Ishikawa (cell line): ENCODE measurements around the gene TMEM165.

ENCODE experiments used
- CEBPB ChIP-seq: IDR thresholded peaks from 2 replicates; pipeline ENCODE4 v1.6.1; 2012
- EP300 ChIP-seq: IDR thresholded peaks from 2 replicates; pipeline ENCODE4 v1.6.1; 2012; ENCODE audit warnings: borderline replicate concordance
- NFIC ChIP-seq: IDR thresholded peaks from 2 replicates; pipeline ENCODE4 v1.6.1; 2012
- YY1 ChIP-seq: IDR thresholded peaks from 2 replicates; pipeline ENCODE4 v1.6.1; 2012; ENCODE audit warnings: low read depth
- ZBTB7A ChIP-seq: IDR thresholded peaks from 2 replicates; pipeline ENCODE4 v1.6.1; 2012; ENCODE audit warnings: low read depth
- TF ChIP-seq, protein P1 (sequence below): IDR thresholded peaks from 2 replicates; pipeline ENCODE4 v1.6.1; 2012; ENCODE audit warnings: low read depth, mild to moderate bottlenecking

GRCh38 chr4:55351824-55352223, 43.9 kb upstream of the TMEM165 start:
- TF ChIP-seq YY1 (no peak), EP300 (no peak), ZBTB7A (no peak), CEBPB (no peak), NFIC (no peak)
- TF ChIP-seq, protein P1, sequence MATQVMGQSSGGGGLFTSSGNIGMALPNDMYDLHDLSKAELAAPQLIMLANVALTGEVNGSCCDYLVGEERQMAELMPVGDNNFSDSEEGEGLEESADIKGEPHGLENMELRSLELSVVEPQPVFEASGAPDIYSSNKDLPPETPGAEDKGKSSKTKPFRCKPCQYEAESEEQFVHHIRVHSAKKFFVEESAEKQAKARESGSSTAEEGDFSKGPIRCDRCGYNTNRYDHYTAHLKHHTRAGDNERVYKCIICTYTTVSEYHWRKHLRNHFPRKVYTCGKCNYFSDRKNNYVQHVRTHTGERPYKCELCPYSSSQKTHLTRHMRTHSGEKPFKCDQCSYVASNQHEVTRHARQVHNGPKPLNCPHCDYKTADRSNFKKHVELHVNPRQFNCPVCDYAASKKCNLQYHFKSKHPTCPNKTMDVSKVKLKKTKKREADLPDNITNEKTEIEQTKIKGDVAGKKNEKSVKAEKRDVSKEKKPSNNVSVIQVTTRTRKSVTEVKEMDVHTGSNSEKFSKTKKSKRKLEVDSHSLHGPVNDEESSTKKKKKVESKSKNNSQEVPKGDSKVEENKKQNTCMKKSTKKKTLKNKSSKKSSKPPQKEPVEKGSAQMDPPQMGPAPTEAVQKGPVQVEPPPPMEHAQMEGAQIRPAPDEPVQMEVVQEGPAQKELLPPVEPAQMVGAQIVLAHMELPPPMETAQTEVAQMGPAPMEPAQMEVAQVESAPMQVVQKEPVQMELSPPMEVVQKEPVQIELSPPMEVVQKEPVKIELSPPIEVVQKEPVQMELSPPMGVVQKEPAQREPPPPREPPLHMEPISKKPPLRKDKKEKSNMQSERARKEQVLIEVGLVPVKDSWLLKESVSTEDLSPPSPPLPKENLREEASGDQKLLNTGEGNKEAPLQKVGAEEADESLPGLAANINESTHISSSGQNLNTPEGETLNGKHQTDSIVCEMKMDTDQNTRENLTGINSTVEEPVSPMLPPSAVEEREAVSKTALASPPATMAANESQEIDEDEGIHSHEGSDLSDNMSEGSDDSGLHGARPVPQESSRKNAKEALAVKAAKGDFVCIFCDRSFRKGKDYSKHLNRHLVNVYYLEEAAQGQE: no peak
